Measurements from ENCODE around the gene GNB1.

GNB1 gene

GRCh38 chr1:1826356-1827088 lies 64.4 kb downstream of the GNB1 start:
- Histone ChIP-seq H2AK5ac (ENCODE audit: low read length, severe bottlenecking) (peak overlapping the region; percentile 26), H2BK12ac (ENCODE audit: low read length in 2 of 2) (no peak overlapping the region), H3K9me3 (ENCODE audit: control insufficient read depth, low read length) (no peaks in the 10 kb centered on the region), H3K14ac (ENCODE audit: low read length in 2 of 2) (no peak overlapping the region), H3K23ac (ENCODE audit: low read length in 2 of 2) (no peak overlapping the region), H3K36me3 (ENCODE audit: control insufficient read depth in 1 of 2, insufficient read depth in 2 of 2, low read depth in 1 of 2, low read length in 2 of 2) (peaks cover 37 to 58% of the 10 kb centered on the region in 2 experiments), H3K27me3 (ENCODE audit: control insufficient read depth in 1 of 2, insufficient read depth in 1 of 2, low read length in 2 of 2) (no peaks in the 10 kb centered on the region), H3K27ac (ENCODE audit: low read length, poor library complexity, severe bottlenecking) (peak overlapping the region; percentile 84), H2BK5ac (ENCODE audit: low read depth, low read length, poor library complexity, severe bottlenecking) (no peak overlapping the region), H3K4me2 (ENCODE audit: low read length, poor library complexity, severe bottlenecking) (peak overlapping the region; percentile 41), H2AFZ (ENCODE audit: low read depth, low read length) (no peak overlapping the region), H4K8ac (ENCODE audit: low read length) (no peak overlapping the region), H3K4ac (ENCODE audit: low read depth in 1 of 2, low read length in 2 of 2) (no peak overlapping the region), H2BK120ac (ENCODE audit: low read depth, low read length) (no peak overlapping the region), H3K79me1 (replicated peaks; ENCODE audit: low read length, poor library complexity, severe bottlenecking) (peaks cover 2% of the 10 kb centered on the region), H4K91ac (ENCODE audit: low read length) (no peak overlapping the region), H3K18ac (ENCODE audit: low read depth in 1 of 2, low read length in 2 of 2) (no peak overlapping the region), H3K4me1 (ENCODE audit: control insufficient read depth, insufficient read depth, low read depth, low read length) (peaks cover 21% of the 10 kb centered on the region), H2BK15ac (ENCODE audit: low read depth, poor library complexity, severe bottlenecking) (no peak overlapping the region), H3K9ac (ENCODE audit: low read length) (peak overlapping the region; percentile 29), H3K4me3 (ENCODE audit: insufficient read depth in 1 of 2, low read depth in 1 of 2, low read length in 2 of 2) (no peak overlapping the region)
- WGBS = 95% methylated on average over 9 of the region's 9 CpGs
- peak; percentile 27 for DNase-seq

GRCh38 chr1:1825217-1825616 lies 65.7 kb downstream of the GNB1 start:
- Histone ChIP-seq H3K9me3 (ENCODE audit: control insufficient read depth, low read length) (no peaks in the 10 kb centered on the region), H2AK5ac (ENCODE audit: low read length, severe bottlenecking) (no peak overlapping the region), H3K4ac (ENCODE audit: low read depth in 1 of 2, low read length in 2 of 2) (no peak overlapping the region), H3K27ac (ENCODE audit: low read length, poor library complexity, severe bottlenecking) (no peak overlapping the region), H3K4me1 (ENCODE audit: control insufficient read depth, insufficient read depth, low read depth, low read length) (peaks cover 23% of the 10 kb centered on the region), H2BK120ac (ENCODE audit: low read depth, low read length) (no peak overlapping the region), H2BK15ac (ENCODE audit: low read depth, poor library complexity, severe bottlenecking) (no peak overlapping the region), H3K79me1 (replicated peaks; ENCODE audit: low read length, poor library complexity, severe bottlenecking) (peaks cover 2% of the 10 kb centered on the region), H4K8ac (ENCODE audit: low read length) (no peak overlapping the region), H3K4me3 (ENCODE audit: insufficient read depth in 1 of 2, low read depth in 1 of 2, low read length in 2 of 2) (no peak overlapping the region), H2AFZ (ENCODE audit: low read depth, low read length) (no peak overlapping the region), H3K18ac (ENCODE audit: low read depth in 1 of 2, low read length in 2 of 2) (no peak overlapping the region), H3K14ac (ENCODE audit: low read length in 2 of 2) (no peak overlapping the region), H3K9ac (ENCODE audit: low read length) (no peak overlapping the region), H3K36me3 (ENCODE audit: control insufficient read depth in 1 of 2, insufficient read depth in 2 of 2, low read depth in 1 of 2, low read length in 2 of 2) (peaks cover 32 to 71% of the 10 kb centered on the region in 2 experiments), H3K27me3 (ENCODE audit: control insufficient read depth in 1 of 2, insufficient read depth in 1 of 2, low read length in 2 of 2) (no peaks in the 10 kb centered on the region), H2BK12ac (ENCODE audit: low read length in 2 of 2) (no peak overlapping the region), H3K4me2 (ENCODE audit: low read length, poor library complexity, severe bottlenecking) (no peak overlapping the region), H3K23ac (ENCODE audit: low read length in 2 of 2) (no peak overlapping the region), H2BK5ac (ENCODE audit: low read depth, low read length, poor library complexity, severe bottlenecking) (no peak overlapping the region), H4K91ac (ENCODE audit: low read length) (no peak overlapping the region)
- WGBS = 100% methylated on average over 5 of the region's 5 CpGs
- DNase-seq = no peak

GRCh38 chr1:1819762-1820161 lies 71.1 kb downstream of the GNB1 start:
- no peak for DNase-seq
- Histone ChIP-seq H2BK5ac (ENCODE audit: low read depth, low read length, poor library complexity, severe bottlenecking) (no peak overlapping the region), H3K18ac (ENCODE audit: low read depth in 1 of 2, low read length in 2 of 2) (no peak overlapping the region), H3K4me1 (ENCODE audit: control insufficient read depth, insufficient read depth, low read depth, low read length) (peaks cover 8% of the 10 kb centered on the region), H3K27me3 (ENCODE audit: control insufficient read depth in 1 of 2, insufficient read depth in 1 of 2, low read length in 2 of 2) (no peaks in the 10 kb centered on the region), H3K9me3 (ENCODE audit: control insufficient read depth, low read length) (no peaks in the 10 kb centered on the region), H3K9ac (ENCODE audit: low read length) (no peak overlapping the region), H3K14ac (ENCODE audit: low read length in 2 of 2) (no peak overlapping the region), H4K8ac (ENCODE audit: low read length) (no peak overlapping the region), H2AK5ac (ENCODE audit: low read length, severe bottlenecking) (no peak overlapping the region), H2BK12ac (ENCODE audit: low read length in 2 of 2) (no peak overlapping the region), H3K36me3 (ENCODE audit: control insufficient read depth in 1 of 2, insufficient read depth in 2 of 2, low read depth in 1 of 2, low read length in 2 of 2) (peaks cover 54 to 81% of the 10 kb centered on the region in 2 experiments), H2BK120ac (ENCODE audit: low read depth, low read length) (no peak overlapping the region), H4K91ac (ENCODE audit: low read length) (no peak overlapping the region), H3K4ac (ENCODE audit: low read depth in 1 of 2, low read length in 2 of 2) (no peak overlapping the region), H3K27ac (ENCODE audit: low read length, poor library complexity, severe bottlenecking) (no peak overlapping the region), H3K4me3 (ENCODE audit: insufficient read depth in 1 of 2, low read depth in 1 of 2, low read length in 2 of 2) (no peak overlapping the region), H3K23ac (ENCODE audit: low read length in 2 of 2) (no peak overlapping the region), H3K4me2 (ENCODE audit: low read length, poor library complexity, severe bottlenecking) (no peak overlapping the region), H3K79me1 (replicated peaks; ENCODE audit: low read length, poor library complexity, severe bottlenecking) (peaks cover 13% of the 10 kb centered on the region), H2BK15ac (ENCODE audit: low read depth, poor library complexity, severe bottlenecking) (no peak overlapping the region), H2AFZ (ENCODE audit: low read depth, low read length) (no peak overlapping the region)
- WGBS = 100% methylated on average over 6 of the region's 6 CpGs

- Histone ChIP-seq H2BK12ac (ENCODE audit: low read length in 2 of 2) (no peak overlapping the region), H3K14ac (ENCODE audit: low read length in 2 of 2) (no peak overlapping the region), H2BK15ac (ENCODE audit: low read depth, poor library complexity, severe bottlenecking) (no peak overlapping the region), H4K91ac (ENCODE audit: low read length) (no peak overlapping the region), H3K9ac (ENCODE audit: low read length) (no peak overlapping the region), H2BK120ac (ENCODE audit: low read depth, low read length) (no peak overlapping the region), H3K79me1 (replicated peaks; ENCODE audit: low read length, poor library complexity, severe bottlenecking) (peaks cover 17% of the 10 kb centered on the region), H2AFZ (ENCODE audit: low read depth, low read length) (no peak overlapping the region), H2AK5ac (ENCODE audit: low read length, severe bottlenecking) (no peak overlapping the region), H3K18ac (ENCODE audit: low read depth in 1 of 2, low read length in 2 of 2) (no peak overlapping the region), H3K27me3 (ENCODE audit: control insufficient read depth in 1 of 2, insufficient read depth in 1 of 2, low read length in 2 of 2) (no peaks in the 10 kb centered on the region), H3K23ac (ENCODE audit: low read length in 2 of 2) (no peak overlapping the region), H3K4me1 (ENCODE audit: control insufficient read depth, insufficient read depth, low read depth, low read length) (peaks cover 4% of the 10 kb centered on the region), H2BK5ac (ENCODE audit: low read depth, low read length, poor library complexity, severe bottlenecking) (no peak overlapping the region), H3K36me3 (ENCODE audit: control insufficient read depth in 1 of 2, insufficient read depth in 2 of 2, low read depth in 1 of 2, low read length in 2 of 2) (peaks cover 62 to 81% of the 10 kb centered on the region in 2 experiments), H3K4ac (ENCODE audit: low read depth in 1 of 2, low read length in 2 of 2) (no peak overlapping the region), H3K27ac (ENCODE audit: low read length, poor library complexity, severe bottlenecking) (no peak overlapping the region), H3K9me3 (ENCODE audit: control insufficient read depth, low read length) (no peaks in the 10 kb centered on the region), H4K8ac (ENCODE audit: low read length) (no peak overlapping the region), H3K4me2 (ENCODE audit: low read length, poor library complexity, severe bottlenecking) (no peak overlapping the region), H3K4me3 (ENCODE audit: insufficient read depth in 1 of 2, low read depth in 1 of 2, low read length in 2 of 2) (no peak overlapping the region)
- 98% methylated on average over 3 of the region's 3 CpGs for WGBS
- DNase-seq = no peak
Measured at GRCh38 chr1:1817221-1817620, 73.7 kb downstream of the GNB1 start.
